ENCODE data around the gene TBC1D2.

DNA sequence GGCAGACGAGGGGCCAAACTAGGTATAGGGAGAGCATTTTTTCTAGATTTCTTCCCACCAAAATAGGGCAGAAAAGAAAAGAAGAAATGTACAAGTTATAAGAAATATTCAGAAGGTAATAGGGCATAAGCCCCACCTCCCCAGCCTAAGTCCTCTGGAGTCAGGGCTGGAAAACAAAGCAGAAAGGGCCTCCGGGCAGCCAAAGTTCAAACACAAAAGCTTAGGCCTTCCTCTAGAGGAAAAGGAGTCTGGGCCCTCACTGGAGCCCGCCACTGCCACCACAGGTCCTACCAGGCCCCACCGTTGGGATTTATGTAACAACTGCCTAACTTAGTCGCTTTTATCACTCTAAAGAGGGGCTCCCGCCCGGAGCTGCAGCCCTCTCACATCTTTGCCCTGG lies 27.6 kb downstream of the TBC1D2 start:
- no peak for TF ChIP-seq CTCF (IDR thresholded peaks at IDR 0.05; ENCODE audit: low read depth, low read length)
- TF ChIP-seq, protein P1, sequence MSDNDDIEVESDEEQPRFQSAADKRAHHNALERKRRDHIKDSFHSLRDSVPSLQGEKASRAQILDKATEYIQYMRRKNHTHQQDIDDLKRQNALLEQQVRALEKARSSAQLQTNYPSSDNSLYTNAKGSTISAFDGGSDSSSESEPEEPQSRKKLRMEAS (IDR thresholded peaks at IDR 0.05; ENCODE audit: low read depth, low read length): no peak

Data from NB4 (cell line).